Fibroblast of skin of right biceps (primary cell): ENCODE measurements around the gene SLC30A3.

Experiments used
- DNase-seq: peaks from one replicate; pipeline ENCODE4 v3.0.0-alpha.2; 2013

Gene SLC30A3

DNA sequence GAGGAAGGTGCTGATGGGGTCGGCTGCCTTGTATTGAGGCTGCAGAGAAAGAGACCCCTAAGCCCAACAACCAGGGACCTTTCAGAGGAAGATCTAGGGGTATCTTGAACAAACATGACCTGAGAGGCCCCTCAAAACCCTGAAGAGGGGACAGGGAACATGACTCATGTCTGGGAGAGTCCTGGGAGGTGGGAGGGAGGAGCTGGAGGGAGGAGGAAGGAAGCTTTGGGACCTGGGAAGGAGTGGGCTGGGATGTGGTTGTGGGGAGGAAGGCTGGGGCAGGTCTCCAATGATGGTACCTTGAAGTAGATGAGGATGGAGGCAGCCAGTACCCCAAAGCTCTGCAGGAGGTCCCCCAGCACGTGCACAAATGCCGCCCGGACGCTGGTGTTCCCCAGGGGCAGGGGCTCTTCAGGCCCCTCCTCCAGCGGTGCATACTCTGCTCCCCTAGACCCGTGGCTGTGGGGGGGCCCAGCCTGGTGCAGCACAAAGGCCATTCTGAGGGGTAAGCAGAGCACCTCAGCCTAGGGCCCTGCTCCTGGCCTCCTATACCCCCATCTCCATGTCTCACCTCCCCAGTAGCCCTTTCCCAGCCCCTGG lies 5.9 kb downstream of the SLC30A3 start:
- no peak for DNase-seq

DNA sequence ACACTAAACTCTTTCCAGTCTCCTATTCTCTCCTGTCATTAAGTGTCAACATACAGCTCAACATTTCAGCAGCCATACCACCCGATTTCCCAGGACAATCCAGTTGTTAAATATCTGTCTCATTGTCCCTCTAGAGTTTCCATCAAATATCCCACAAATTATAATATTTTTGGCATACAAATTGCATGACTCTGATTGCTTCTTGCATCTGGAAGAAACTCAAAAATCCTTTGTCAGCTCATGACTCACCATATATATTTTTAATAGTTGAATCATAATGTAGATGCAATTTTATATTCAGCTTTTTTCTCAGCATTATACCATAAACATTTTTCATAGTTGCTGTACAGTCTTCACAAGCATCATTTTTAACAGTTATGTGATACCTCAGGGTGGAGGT lies 7.2 kb downstream of the SLC30A3 start:
- peak; percentile 79 for DNase-seq

DNA sequence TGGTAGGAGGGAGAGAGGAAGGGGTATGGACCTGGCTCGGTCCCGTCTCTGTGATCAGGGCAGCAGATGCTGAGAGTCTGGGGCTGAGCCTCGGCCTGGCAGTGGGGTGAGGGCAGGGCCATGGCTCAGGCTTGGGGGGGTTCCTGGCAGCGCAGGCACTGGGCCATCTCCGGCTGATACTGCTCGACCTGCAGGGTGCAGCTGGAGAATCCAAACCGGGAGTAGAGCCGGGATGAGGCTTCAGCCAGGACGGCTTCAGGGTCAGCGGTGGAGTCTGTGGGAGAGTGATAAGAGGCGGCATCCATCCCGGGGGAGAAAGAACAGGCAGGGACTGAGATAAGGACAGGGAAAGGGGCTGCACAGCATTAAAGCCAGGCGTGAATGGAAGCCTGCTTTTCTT lies 7.7 kb downstream of the SLC30A3 start:
- DNase-seq: no peak

DNA sequence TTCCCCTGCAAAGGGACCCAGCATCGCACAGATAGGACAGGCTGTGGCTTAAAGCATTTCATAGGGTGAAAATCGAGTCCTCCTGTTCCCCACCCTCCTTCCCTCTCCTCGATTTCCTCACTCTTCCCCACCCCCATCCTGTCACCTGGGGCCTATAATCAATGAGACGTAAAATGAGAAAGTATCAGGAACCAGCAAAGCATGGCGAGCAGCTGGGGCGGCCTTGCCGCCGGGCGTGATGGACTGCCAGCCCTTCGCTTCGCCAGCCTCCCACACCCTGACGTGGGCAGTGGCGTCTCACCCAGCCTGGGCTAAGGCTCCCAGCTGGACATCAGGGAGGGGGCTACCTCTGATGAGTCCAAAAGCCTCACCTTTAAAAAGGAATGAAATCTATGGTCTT lies 11.1 kb downstream of the SLC30A3 start:
- no peak for DNase-seq

DNA sequence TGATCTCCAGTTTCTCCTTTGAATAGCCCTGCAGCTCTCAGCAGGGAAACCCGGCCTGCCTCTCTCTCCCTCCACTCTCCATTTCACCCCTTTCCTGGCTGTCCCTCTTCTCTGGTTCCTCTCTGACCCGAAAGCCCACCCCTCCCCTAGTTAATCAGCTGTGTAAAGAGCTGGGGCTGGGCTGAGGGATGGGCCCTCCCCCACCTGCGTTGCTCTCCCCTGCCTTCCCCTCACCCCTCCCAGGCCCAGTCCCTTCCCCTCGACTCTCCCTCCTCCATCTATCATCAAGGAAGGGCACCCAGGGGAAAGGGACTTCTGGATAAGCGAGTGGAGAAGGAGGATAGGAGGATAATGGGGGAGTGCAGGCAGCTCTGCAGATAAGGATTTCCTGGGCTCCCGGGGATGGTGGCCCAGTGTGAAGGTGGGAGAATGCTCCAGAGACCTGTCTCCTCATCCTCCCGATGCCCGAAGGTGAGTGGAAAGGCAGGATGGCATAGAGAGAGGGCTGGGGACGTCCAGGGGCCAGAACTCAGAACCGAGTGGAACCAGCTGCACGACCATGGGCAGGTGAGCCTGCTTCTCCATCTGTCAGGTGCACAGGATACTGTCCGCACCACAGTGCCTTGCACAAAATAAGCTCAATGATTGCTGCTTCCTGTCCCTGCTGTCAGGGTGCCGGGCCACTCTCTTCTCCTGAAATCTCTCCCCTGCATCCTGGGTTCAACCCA lies 12.0 kb downstream of the SLC30A3 start:
- DNase-seq: no peak

DNA sequence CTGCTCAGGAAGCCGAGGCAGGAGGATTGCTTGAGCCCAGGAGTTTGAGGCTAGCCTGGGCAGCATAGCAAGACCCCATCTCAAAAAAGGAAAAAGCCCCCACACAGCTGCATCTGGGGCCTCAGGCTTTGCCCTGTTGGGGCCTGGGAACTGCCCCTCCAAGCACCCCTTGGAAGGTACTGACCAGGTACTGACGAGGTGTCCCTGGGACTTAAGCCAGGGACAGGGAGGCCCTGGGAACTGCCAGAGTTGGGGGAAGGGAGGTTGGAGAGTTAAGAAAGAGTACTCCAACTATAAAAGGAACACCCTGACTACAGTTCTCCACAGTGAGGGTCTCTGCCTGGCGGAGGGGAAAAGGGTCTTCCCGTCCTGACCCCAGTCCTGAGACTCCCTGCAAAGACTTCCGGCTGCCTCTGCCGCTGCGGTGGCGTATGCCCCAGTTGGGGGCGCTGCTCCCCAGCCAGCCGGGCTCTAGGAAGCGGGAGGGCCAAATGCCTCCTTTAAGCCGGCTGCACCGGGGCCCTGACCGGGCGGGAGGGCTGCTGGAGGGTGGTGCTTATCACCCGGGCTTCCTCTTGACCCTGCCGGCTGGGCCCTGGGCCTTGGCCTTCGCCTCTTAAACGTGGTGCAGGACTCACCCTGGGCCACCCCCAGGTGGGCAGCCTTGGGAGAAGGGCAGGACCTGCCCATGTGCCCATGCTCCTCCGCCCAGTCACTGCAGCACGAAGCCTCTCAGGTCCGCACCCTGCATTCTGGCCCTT lies 12.8 kb downstream of the SLC30A3 start:
- peak; percentile 38 for DNase-seq

DNA sequence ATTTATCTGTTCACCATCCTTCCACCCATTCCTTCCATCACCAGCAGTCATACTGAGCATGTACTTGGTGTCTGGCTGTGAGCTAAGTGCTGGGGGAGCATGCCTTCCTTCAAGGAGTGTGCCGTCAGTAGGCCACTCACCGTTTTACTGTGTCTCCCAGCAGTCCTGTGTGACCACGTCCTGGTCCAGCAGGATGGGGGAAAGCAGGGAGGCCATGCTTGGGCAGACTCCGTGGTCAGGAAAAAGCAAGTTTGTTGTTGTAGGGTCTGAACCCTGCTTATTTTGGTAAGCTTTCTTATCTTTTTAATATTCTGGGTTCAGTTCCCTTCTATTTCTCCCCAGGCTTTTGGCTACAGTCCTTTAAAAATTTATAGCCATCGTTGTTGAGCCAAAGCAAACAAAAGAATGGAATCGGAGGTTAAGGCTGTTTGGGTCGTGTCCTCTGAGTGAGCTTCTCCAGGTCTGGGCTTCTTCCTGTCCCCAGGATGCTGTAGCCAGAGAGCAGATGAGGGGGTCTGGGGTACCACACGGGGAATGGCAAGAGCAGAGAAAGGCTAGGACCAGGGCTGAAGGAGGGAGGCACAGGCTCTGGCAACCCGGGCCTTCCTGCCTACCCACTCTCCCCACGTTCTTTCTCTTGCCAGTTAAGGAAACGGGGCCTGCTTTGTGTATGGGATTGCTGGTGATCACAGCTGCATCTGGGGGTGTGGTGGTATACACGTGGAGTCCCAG lies 13.5 kb downstream of the SLC30A3 start:
- DNase-seq: peak; percentile 35

DNA sequence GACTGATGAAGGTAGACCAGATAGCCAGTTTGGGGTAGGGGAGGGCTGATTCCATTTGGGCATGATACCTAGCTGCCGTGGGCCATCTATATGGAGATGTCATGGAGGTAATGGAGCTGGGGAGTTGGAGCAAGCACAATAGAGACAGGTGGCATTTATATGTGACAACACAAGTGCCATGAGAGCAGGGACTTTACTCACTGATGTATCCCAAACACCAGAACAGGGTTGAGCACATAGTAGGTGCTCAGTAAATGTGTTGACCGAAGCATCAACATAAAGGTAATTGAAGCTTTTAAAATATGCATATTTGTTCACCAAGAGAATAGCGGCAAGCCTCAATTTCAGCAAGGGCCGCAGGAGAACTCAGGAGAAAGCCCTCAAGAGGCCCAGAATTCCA lies 15.0 kb downstream of the SLC30A3 start:
- no peak for DNase-seq

DNA sequence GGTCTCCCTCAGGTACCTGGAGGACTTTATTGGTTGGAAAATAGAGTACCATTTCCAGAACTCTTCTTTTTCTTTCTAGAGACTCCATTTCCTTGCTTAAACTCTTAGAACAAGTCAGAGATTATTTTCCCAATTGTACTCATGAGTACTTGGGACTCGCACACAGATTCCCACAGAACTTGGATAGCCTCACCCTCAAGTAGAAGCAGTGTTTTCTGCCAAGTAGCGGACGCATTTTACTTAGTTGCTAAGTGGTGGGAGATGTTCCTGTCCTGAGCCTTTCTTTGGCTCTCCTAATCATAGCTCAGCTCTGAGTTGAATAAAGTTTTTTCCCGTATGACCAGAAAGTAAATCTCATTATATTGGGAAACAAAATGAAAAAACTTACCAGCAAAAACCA lies 17.2 kb downstream of the SLC30A3 start:
- DNase-seq: no peak

DNA sequence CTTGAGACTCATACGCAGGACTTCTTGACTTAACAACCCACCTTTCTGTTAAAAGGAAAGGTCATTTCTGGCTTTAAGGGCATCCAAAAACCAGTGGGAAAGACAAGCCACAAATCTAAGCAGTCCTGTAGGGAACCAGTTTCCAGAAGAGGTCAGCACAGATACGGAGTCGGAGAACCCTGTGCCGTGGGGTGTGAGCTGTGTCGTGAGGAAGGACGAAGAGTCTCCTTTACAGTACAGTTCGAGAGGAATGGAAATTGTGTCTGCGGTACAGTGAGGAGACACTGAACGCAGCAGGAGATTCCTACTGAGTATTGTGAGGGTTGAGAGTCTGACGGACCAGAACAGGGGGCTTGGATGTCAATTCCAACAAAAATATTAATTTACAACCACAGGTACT lies 17.7 kb downstream of the SLC30A3 start:
- no peak for DNase-seq

DNA sequence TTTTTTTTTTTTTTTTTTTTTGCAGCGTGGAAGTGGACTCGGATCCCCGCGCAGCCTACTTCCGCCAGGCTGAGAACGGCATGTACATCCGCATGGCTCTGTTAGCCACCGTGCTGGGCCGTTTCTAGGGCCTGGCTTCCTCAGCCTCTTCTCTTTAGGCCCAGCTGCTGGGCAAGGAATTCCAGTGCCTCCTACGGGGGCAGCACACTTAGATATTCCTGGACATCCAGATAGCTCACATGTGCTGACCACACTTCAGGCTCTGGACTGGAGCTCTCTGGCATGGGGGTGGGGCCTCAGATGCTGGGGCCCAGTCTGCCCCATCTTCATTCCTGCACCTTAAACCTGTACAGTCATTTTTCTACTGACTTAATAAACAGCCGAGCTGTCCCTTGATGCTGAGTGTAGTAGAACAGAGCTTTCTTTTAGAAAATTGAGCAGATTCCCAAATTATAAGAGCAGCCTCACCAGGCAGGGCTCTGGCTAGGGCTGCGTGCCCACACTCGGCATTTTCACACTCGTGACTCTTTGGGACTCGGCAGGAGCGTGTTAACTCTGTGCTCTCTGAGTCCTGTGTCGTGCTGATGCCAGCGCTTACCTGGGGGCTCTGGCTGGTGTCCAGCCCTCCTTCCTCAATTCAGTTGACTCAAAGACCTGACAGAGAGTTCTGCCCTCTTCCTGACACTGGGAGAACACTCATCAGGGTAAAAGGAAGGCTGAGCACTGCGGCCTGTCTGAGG lies 19.3 kb downstream of the SLC30A3 start:
- DNase-seq: no peak

DNA sequence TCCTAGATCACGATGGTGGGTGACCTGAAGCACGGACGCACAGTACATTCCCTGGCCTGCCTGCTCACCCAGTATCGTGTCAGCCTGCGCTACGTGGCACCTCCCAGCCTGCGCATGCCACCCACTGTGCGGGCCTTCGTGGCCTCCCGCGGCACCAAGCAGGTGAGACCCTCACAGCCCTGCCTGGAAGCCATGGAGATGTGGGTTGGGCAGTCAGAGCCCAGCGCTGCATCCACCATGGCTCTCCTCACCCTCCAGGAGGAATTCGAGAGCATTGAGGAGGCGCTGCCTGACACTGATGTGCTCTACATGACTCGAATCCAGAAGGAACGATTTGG lies 20.3 kb downstream of the SLC30A3 start:
- DNase-seq: no peak

DNA sequence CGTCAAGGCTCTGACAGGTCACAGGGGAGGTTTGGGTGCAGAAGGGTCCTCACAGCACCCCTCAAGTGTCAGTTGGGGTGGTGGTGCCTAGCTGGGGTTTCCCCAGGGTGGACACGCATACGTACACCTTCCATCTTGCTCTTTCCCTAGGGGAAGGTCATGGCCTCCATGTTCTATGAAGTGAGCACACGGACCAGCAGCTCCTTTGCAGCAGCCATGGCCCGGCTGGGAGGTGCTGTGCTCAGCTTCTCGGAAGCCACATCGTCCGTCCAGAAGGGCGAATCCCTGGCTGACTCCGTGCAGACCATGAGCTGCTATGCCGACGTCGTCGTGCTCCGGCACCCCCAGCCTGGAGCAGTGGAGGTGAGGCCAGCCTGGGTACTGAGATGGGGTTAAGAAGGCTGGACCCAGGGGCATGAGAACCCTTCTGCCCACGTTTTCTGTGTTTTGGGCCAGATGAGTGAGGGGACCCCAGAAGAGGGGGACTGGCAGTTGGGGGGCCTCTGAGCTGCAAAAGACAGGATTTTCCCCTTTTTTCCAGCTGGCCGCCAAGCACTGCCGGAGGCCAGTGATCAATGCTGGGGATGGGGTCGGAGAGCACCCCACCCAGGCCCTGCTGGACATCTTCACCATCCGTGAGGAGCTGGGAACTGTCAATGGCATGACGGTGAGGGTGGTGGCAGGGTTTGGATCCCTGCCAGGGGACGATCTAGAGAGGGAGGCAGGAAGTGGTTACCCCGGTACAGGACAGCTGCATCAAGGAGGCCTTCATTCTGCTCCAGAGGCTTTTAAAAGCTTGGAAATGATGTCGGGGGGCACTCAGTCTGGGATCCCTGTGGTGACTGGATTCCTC lies 20.9 kb downstream of the SLC30A3 start:
- no peak for DNase-seq

DNA sequence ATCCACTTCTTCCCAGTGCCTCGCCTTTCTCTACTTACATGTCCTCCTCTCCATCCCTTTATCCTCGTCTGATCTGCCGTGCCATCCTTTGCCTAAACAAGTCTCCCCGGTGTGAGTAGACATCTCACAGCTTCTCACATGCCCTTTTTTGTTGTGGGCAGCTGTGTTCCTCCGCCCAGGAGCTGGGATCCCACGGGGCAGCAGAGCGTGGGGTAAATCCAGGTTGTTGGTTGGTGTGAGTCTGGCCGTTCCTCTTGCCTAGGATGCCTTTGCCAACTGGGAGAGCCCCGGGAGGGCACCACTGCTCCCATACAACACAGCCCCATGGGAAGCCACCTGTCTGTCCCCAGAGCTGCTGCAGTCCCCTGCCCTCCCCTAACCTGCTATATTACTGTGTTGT lies 22.4 kb downstream of the SLC30A3 start:
- DNase-seq: no peak

DNA sequence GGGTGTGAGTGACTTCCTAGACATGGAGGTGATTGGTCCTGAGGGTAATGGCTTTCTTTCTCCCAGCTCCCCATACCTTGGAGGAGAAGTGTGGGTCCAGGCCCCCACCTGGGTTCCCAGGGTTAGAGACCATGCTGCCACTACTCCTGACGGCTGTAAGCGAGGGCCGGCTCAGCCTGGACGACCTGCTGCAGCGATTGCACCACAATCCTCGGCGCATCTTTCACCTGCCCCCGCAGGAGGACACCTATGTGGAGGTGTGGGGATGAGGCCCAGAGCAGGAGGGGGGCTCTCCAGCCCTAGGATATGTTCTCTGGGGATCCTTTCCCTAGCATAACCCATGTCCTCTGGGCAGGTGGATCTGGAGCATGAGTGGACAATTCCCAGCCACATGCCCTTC lies 23.9 kb downstream of the SLC30A3 start:
- DNase-seq: no peak

DNA sequence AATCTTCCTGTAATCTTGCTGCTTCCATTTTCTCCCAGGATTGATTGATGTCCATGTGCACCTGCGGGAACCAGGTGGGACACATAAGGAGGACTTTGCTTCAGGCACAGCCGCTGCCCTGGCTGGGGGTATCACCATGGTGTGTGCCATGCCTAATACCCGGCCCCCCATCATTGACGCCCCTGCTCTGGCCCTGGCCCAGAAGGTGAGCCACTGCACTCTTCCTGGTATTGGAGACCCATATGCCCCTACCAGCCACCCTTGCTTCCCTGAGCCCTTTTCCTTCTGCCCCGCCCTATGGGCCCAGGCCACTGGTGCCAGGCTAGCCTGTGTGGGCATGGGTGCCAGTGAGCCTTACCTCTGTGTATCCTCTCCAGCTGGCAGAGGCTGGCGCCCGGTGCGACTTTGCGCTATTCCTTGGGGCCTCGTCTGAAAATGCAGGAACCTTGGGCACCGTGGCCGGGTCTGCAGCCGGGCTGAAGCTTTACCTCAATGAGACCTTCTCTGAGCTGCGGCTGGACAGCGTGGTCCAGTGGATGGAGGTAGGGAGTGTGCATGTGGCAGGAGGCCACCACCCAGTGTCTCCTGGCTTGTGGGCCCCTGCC lies 25.4 kb downstream of the SLC30A3 start:
- no peak for DNase-seq

DNA sequence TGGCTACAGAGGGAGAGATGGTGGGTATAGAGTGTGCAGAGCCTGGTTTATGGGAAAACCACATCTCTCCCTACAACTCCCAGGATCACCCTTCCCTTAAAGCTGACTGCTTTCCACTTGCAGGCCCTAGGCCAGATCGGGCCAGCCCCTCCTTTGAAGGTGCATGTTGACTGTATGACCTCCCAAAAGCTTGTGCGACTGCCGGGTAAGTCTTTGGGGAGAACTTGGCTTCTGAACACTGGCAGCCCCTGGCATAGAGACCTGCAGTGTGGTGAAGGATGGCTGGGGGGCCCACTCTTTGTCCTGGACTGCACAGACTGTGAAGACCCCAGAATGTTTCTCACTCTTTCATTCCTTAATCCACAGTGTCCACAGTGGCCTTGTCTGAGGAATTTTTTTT lies 26.2 kb downstream of the SLC30A3 start:
- no peak for DNase-seq

DNA sequence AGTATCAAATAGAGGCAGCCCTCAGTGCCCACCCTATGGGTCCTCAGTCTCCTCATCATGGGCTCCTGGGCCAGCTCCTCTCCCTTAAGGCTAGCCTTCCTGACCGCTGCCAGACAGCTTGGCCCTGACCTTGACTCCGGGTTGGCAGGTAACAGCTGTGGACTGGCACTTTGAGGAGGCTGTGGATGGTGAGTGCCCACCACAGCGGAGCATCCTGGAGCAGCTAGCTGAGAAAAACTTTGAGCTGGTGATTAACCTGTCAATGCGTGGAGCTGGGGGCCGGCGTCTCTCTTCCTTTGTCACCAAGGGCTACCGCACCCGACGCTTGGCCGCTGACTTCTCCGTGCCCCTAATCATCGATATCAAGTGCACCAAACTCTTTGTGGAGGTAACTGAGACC lies 26.7 kb downstream of the SLC30A3 start:
- no peak for DNase-seq

DNA sequence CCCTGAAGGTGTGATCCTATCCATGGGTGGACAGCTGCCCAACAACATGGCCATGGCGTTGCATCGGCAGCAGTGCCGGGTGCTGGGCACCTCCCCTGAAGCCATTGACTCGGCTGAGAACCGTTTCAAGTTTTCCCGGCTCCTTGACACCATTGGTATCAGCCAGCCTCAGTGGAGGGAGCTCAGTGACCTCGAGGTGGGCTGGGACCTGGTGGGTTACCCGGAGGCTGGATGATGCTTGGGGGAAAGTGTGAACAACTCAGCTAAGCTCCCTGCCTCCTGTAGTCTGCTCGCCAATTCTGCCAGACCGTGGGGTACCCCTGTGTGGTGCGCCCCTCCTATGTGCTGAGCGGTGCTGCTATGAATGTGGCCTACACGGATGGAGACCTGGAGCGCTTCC lies 29.5 kb downstream of the SLC30A3 start:
- no peak for DNase-seq

DNA sequence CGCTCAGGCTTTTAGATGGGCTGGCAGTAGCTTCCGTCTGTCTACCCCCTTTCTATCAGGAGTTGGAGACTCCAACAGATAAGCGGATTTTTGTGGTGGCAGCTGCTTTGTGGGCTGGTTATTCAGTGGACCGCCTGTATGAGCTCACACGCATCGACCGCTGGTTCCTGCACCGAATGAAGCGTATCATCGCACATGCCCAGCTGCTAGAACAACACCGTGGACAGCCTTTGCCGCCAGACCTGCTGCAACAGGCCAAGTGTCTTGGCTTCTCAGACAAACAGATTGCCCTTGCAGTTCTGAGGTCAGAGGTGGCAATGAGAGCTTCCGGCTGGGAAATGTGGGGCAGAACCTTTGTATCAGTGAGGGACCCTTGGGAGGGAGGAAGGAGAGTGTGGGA lies 30.9 kb downstream of the SLC30A3 start:
- no peak for DNase-seq

DNA sequence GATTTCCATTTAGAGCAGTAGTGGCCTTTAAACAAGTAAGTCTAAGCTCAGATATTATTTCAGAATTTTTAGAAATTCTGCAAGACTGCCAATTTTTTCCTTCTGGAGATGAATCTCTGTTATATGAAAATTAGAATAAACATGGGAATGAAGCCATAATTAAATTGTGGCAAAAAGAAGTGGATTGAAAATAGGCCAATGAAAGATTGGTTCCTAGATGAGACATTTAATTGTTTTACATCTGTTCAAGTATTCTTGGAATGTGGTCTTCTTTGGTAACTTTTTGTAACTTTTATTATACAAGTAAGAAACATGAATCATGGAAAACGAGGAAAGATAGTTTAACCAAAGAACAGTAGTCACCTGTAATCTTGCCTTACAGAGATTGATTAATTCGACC lies 35.3 kb downstream of the SLC30A3 start:
- no peak for DNase-seq

DNA sequence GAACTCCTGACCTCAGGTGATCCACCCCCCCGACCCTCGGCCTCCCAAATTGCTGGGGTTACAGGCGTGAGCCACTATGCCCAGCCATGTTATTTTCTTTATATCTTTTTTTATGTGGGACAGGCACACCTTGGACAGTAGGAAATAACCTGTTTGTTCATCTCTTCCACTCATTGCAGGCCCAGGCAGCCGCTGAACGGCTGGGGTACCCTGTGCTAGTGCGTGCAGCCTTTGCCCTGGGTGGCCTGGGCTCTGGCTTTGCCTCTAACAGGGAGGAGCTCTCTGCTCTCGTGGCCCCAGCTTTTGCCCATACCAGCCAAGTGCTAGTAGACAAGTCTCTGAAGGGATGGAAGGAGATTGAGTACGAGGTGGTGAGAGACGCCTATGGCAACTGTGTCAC lies 37.3 kb downstream of the SLC30A3 start:
- no peak for DNase-seq
